PC-9 (cell line): Measurements from ENCODE around the gene CACNB4. TPM values are rescaled to one million over a fixed set of nuclear protein-coding genes. Genes with fewer than 3 reads are reported as not detected.

ENCODE experiments used
- BruUV-seq: library from RNA; stranded (reverse); fragments of 400-500 nt; replicated peaks from 2 replicates; lab custom pipeline; 2021; lab: Mats Ljungman, UMichigan
- CTCF ChIA-PET: fragments of 300-600 bp; sonication (Branson Sonifier 250); formaldehyde crosslinking; loops from one replicate; lab custom pipeline; 2022; ENCODE audit warnings: antibody characterized with exemption; lab: Charles Lee
- POLR2A ChIA-PET: fragments of 300-600 bp; sonication (Branson Sonifier 250); formaldehyde crosslinking; loops from one replicate; lab custom pipeline; 2022; ENCODE audit warnings: antibody characterized with exemption; ENCODE audit not compliant: unreplicated experiment; lab: Charles Lee
- DNase-seq, 2 experiments: peaks; one replicate each; pipeline versions ENCODE4 v3.0.0 to v3.0.0-alpha.2; 2015 to 2022; ENCODE audit warnings: mixed read lengths in 1 of 2
- H2AFZ ChIP-seq: fragments of 200-600 bp; sonication (generic); 2 replicates; pipeline ENCODE4 v1.8.1; 2017; ENCODE audit warnings: antibody characterized with exemption
- H3F3A ChIP-seq: fragments of 200-600 bp; sonication (generic); 2 replicates; pipeline ENCODE4 v1.8.1; 2017; ENCODE audit warnings: antibody characterized with exemption, mild to moderate bottlenecking, low read depth; ENCODE audit not compliant: insufficient read depth
- H3K27ac ChIP-seq: fragments of 200-600 bp; sonication (generic); 2 replicates; pipeline ENCODE4 v1.6.1; 2016; ENCODE audit warnings: mixed run types
- H3K27me3 ChIP-seq: fragments of 200-600 bp; sonication (generic); 2 replicates; pipeline ENCODE4 v1.6.1; 2016; ENCODE audit warnings: low read depth, mixed run types; ENCODE audit not compliant: insufficient read depth
- H3K36me3 ChIP-seq: fragments of 200-600 bp; sonication (generic); 2 replicates; pipeline ENCODE4 v1.6.1; 2016; ENCODE audit warnings: low read depth, mixed run types
- H3K4me1 ChIP-seq: fragments of 200-600 bp; sonication (generic); replicated peaks from 2 replicates; pipeline ENCODE4 v1.6.1; 2016; ENCODE audit warnings: mixed run types; ENCODE audit not compliant: insufficient read depth
- H3K4me2 ChIP-seq: fragments of 200-600 bp; sonication (generic); 2 replicates; pipeline ENCODE4 v1.6.1; 2017; ENCODE audit warnings: mixed run types
- H3K4me3 ChIP-seq: fragments of 200-600 bp; sonication (generic); 2 replicates; pipeline ENCODE4 v1.6.1; 2016; ENCODE audit warnings: mixed run types
- H3K79me2 ChIP-seq: fragments of 200-600 bp; sonication (generic); 2 replicates; pipeline ENCODE4 v1.6.1; 2017; ENCODE audit warnings: low read depth, mixed run types
- H3K9me2 ChIP-seq: fragments of 200-600 bp; sonication (generic); 2 replicates; pipeline ENCODE4 v1.8.1; 2017; ENCODE audit warnings: mild to moderate bottlenecking; ENCODE audit not compliant: insufficient read depth
- H3K9me3 ChIP-seq: fragments of 200-600 bp; sonication (generic); 2 replicates; pipeline ENCODE4 v1.8.1; 2016; ENCODE audit warnings: low read depth; ENCODE audit not compliant: insufficient read depth
- H4K20me1 ChIP-seq: fragments of 200-600 bp; sonication (generic); 2 replicates; pipeline ENCODE4 v1.8.1; 2017; ENCODE audit not compliant: insufficient read depth
- CTCF ChIP-seq: fragments of 200-600 bp; sonication (generic); conservative IDR thresholded peaks from 2 replicates; pipeline ENCODE4 v1.6.1; 2017; ENCODE audit warnings: mixed run types, antibody characterized with exemption, mild to moderate bottlenecking, moderate library complexity
- EZH2 ChIP-seq: fragments of 200-600 bp; sonication (generic); IDR thresholded peaks from 2 replicates; pipeline ENCODE4 v1.8.0; 2017; ENCODE audit warnings: antibody characterized with exemption, low read depth
- intact Hi-C: fragments of 100-400 bp; cut with micrococcal nuclease; formaldehyde crosslinking; loops from one replicate; pipeline ENCODE4 v1.10.0; 2022; ENCODE audit not compliant: unreplicated experiment
- total RNA-seq: library from RNA; stranded (reverse); gene quantifications from 2 replicates; pipeline ENCODE4 v1.2.3, GENCODE V29; 2021

The CACNB4 gene
- total RNA-seq, 1 experiment from 2014 or later: 0.98 TPM

- no TSS peak for BruUV-seq
- no peak for DNase-seq
- Histone ChIP-seq H3K36me3 (no peaks in the 10 kb centered on the region), H3K9me2 (no peaks in the 10 kb centered on the region), H3K79me2 (no peaks in the 10 kb centered on the region), H3F3A (no peaks in the 10 kb centered on the region), H3K27ac (no peak overlapping the region), H4K20me1 (no peaks in the 10 kb centered on the region), H2AFZ (no peak overlapping the region), H3K4me1 (no peaks in the 10 kb centered on the region), H3K9me3 (no peaks in the 10 kb centered on the region), H3K27me3 (no peaks in the 10 kb centered on the region), H3K4me2 (no peak overlapping the region), H3K4me3 (no peak overlapping the region)
- TF ChIP-seq CTCF: no peak
- TF ChIP-seq EZH2: no peak
- ChIA-PET CTCF (no interaction called here), POLR2A (interaction anchor here (0.6 kb wide), 1 partner anchor 9 kb away, joined by 3 read pairs; no protein-coding TSS in a partner anchor)
- intact Hi-C loops: no loop called here
These were observed 305.7 kb downstream of the CACNB4 start for GRCh38 chr2:151793123-151793522.

GRCh38 chr2:151792589-151792988 is 306.3 kb downstream of the CACNB4 start:
- no peaks in the 10 kb centered on the region for H4K20me1 ChIP-seq
- H3K79me2 ChIP-seq: no peaks in the 10 kb centered on the region
- TF ChIP-seq CTCF (no peak), EZH2 (no peak)
- no peak overlapping the region for H3K4me3 ChIP-seq
- POLR2A ChIA-PET: no interaction called here
- DNase-seq: no peak
- CTCF ChIA-PET: no interaction called here
- H2AFZ ChIP-seq: no peak overlapping the region
- no peaks in the 10 kb centered on the region for H3K9me2 ChIP-seq
- H3K27ac ChIP-seq: no peak overlapping the region
- BruUV-seq: no TSS peak
- H3K4me2 ChIP-seq: no peak overlapping the region
- no peaks in the 10 kb centered on the region for H3K4me1 ChIP-seq
- no peaks in the 10 kb centered on the region for H3K27me3 ChIP-seq
- no peaks in the 10 kb centered on the region for H3F3A ChIP-seq
- no peaks in the 10 kb centered on the region for H3K9me3 ChIP-seq
- no peaks in the 10 kb centered on the region for H3K36me3 ChIP-seq
- intact Hi-C loops: no loop called here

- DNase-seq: no peak
- Histone ChIP-seq H3K27me3 (no peaks in the 10 kb centered on the region), H3K4me1 (no peaks in the 10 kb centered on the region), H3K36me3 (no peaks in the 10 kb centered on the region), H3K9me2 (no peaks in the 10 kb centered on the region), H4K20me1 (no peaks in the 10 kb centered on the region), H3K4me2 (no peak overlapping the region), H3K27ac (no peak overlapping the region), H3K9me3 (no peaks in the 10 kb centered on the region), H3F3A (no peaks in the 10 kb centered on the region), H3K79me2 (no peaks in the 10 kb centered on the region), H3K4me3 (no peak overlapping the region), H2AFZ (no peak overlapping the region)
- no TSS peak for BruUV-seq
- TF ChIP-seq CTCF (no peak), EZH2 (no peak)
- CTCF ChIA-PET: no interaction called here
- intact Hi-C loops: no loop called here
- POLR2A ChIA-PET: no interaction called here
These were observed 307.3 kb downstream of the CACNB4 start for GRCh38 chr2:151791545-151791944.
